GM12878 (cell line): ENCODE measurements around the gene LMAN2.

ENCODE experiments used
- BCL11A ChIP-seq: IDR thresholded peaks from 2 replicates; pipeline ENCODE4 v1.6.1; 2011; ENCODE audit warnings: low read depth, low read length
- BRCA1 ChIP-seq: IDR thresholded peaks from 2 replicates; pipeline ENCODE4 v1.6.1; 2011; ENCODE audit warnings: low read depth, low read length, improper control_type of control experiment
- CREB1 ChIP-seq: IDR thresholded peaks from 2 replicates; pipeline ENCODE4 v1.6.1; 2012; ENCODE audit warnings: low read depth, mild to moderate bottlenecking, inconsistent platforms
- CTCF ChIP-seq, 3 experiments: IDR thresholded peaks in 2 of 3; conservative IDR thresholded peaks in 1 of 3; 2 replicates each; pipeline ENCODE4 v1.5.1; 2011; ENCODE audit warnings: low read depth in 3 of 3, low read length in 3 of 3, mild to moderate bottlenecking in 3 of 3, control low read depth in 2 of 3, moderate library complexity in 2 of 3, inconsistent platforms in 1 of 3, mixed read lengths in 1 of 3; ENCODE audit not compliant: control insufficient read depth in 2 of 3, insufficient read depth in 1 of 3; ENCODE audit errors: extremely low read depth in 1 of 3
- HDAC2 ChIP-seq: fragments of 200-600 bp; sonication (generic); IDR thresholded peaks from 2 replicates; pipeline ENCODE4 v1.6.1; 2017
- MEF2B ChIP-seq: fragments of 450-650 bp; IDR thresholded peaks from 2 replicates; pipeline ENCODE4 v1.6.1; 2018; ENCODE audit warnings: mild to moderate bottlenecking, moderate library complexity; ENCODE audit not compliant: partially characterized antibody, poor library complexity, severe bottlenecking
- MTA3 ChIP-seq: IDR thresholded peaks from 2 replicates; pipeline ENCODE4 v1.6.1; 2012; ENCODE audit warnings: low read length, inconsistent platforms, borderline replicate concordance
- SIN3A ChIP-seq: IDR thresholded peaks from 2 replicates; pipeline ENCODE4 v1.6.1; 2012; ENCODE audit warnings: low read depth, low read length, improper control_type of control experiment
- SPI1 ChIP-seq: IDR thresholded peaks from 2 replicates; pipeline ENCODE4 v1.6.1; 2011; ENCODE audit warnings: low read depth, mild to moderate bottlenecking, low read length, moderate library complexity, borderline replicate concordance; ENCODE audit not compliant: insufficient read depth
- ZNF274 ChIP-seq: IDR thresholded peaks from one replicate; pipeline ENCODE4 v1.8.0; 2011; ENCODE audit not compliant: insufficient read length, insufficient read depth

- no peak for TF ChIP-seq HDAC2
- TF ChIP-seq MEF2B = no peak
- no peak for TF ChIP-seq BCL11A
- no peak for TF ChIP-seq SPI1
- TF ChIP-seq CTCF (IDR thresholded peaks at IDR 0.05 in 2 of 3, conservative IDR thresholded peaks at IDR 0.05 in 1 of 3; ENCODE audit: control insufficient read depth in 2 of 3, extremely low read depth in 1 of 3, insufficient read depth in 1 of 3, low read depth in 3 of 3, low read length in 3 of 3) = no peak
- TF ChIP-seq CREB1 = no peak
- TF ChIP-seq ZNF274 = no peak
- TF ChIP-seq MTA3 = no peak
- TF ChIP-seq SIN3A = no peak
- TF ChIP-seq BRCA1 = no peak
Observed at GRCh38 chr5:177334155-177334551, 17.3 kb downstream of the LMAN2 start.
